Mucosa of stomach (tissue), 1 donor: ENCODE data around the gene SLC28A2.
A peak's percentile ranks its signal among the peaks of the same experiment; 100 is the strongest.
"Not testable (repeated sequence)": the region's sequence is repeated elsewhere in the genome, so short reads cannot be mapped to it uniquely, and the experiment has no call there.

Experiments used
- H3K27me3 ChIP-seq: one replicate; pipeline ENCODE4 v1.7.0; 2013; ENCODE audit warnings: mild to moderate bottlenecking, low read length; ENCODE audit not compliant: control insufficient read depth, insufficient read depth
- H3K36me3 ChIP-seq: one replicate; pipeline ENCODE4 v1.7.0; 2013; ENCODE audit warnings: low read length; ENCODE audit not compliant: control insufficient read depth, insufficient read depth
- H3K4me1 ChIP-seq: one replicate; pipeline ENCODE4 v1.7.0; 2013; ENCODE audit warnings: mild to moderate bottlenecking, low read length; ENCODE audit not compliant: control insufficient read depth, insufficient read depth
- H3K4me3 ChIP-seq: one replicate; pipeline ENCODE4 v1.7.0; 2013; ENCODE audit warnings: low read length
- H3K9ac ChIP-seq: one replicate; pipeline ENCODE4 v1.7.0; 2013; ENCODE audit warnings: mild to moderate bottlenecking, low read length, moderate library complexity
- H3K9me3 ChIP-seq: one replicate; pipeline ENCODE4 v1.7.0; 2013; ENCODE audit warnings: mild to moderate bottlenecking, low read length, moderate library complexity; ENCODE audit not compliant: control insufficient read depth
- donor health status: Pancreatic carcinoma.

SLC28A2 gene

GRCh38 chr15:45268135-45268534 lies 16.1 kb downstream of the SLC28A2 start:
- Histone ChIP-seq H3K4me1 (no peaks in the 10 kb centered on the region), H3K9me3 (no peaks in the 10 kb centered on the region), H3K27me3 (no peaks in the 10 kb centered on the region), H3K36me3 (no peaks in the 10 kb centered on the region), H3K4me3 (no peak overlapping the region), H3K9ac (no peak overlapping the region)

- Histone ChIP-seq H3K9me3 (no peaks in the 10 kb centered on the region), H3K27me3 (no peaks in the 10 kb centered on the region), H3K36me3 (no peaks in the 10 kb centered on the region), H3K9ac (no peak overlapping the region), H3K4me3 (no peak overlapping the region), H3K4me1 (peaks cover 4% of the 10 kb centered on the region)
Observed at GRCh38 chr15:45274636-45275380, 22.8 kb downstream of the SLC28A2 start.

DNA sequence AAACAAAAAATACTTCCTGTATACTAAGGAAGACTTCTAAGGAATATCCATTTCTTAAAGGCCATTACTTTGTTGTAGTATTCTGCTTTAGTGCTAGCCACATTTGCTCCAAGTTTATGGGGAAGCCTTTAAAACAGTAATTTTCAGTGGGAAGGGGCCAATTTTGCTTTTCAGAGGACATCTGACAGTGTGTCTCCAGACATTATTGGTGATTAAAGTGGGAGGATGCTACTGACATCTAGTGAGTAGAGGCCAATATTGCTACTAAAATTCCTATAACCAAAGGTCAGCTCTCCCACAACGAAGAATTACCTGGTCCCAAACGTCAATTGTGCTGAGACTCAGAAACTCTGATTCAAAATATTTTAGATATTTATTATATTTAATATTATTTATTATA lies 24.8 kb downstream of the SLC28A2 start:
- Histone ChIP-seq H3K4me3 (no peak overlapping the region), H3K9ac (no peak overlapping the region), H3K36me3 (no peaks in the 10 kb centered on the region), H3K27me3 (no peaks in the 10 kb centered on the region), H3K4me1 (peaks cover 9% of the 10 kb centered on the region), H3K9me3 (no peaks in the 10 kb centered on the region)

DNA sequence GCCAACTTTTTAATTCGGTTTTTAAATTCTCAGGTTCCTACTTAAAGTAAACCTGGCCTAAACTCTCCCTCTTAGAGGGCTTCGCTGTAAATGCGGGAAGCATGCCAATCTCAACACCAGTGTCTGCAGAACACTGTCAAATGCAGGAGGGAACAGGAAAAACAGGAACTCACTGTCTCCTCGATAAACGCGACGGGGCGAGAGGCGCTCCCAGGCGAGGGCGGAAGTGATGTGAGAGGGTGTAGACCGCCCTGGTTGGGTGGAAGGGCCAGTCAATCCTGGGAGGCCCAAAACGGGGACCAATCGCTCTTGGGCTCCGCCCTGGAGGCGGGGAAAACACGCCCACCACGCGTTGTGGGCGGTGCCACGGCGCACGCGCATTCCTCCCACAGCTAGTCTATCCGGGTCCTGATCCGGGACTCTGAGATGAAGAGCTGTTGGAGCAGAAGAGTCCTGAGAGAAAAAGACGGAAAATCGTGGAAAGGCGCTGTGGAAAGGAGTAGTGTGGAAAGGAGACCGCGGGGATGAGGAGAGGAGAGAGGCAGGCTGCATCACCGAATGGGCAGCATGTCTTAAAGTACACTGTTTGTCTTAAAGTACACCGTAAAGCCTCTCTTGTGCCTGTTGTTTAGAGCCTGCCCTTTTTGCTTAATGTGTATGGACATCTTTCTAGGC lies 27.1 kb downstream of the SLC28A2 start:
- Histone ChIP-seq H3K4me1 (peaks cover 9% of the 10 kb centered on the region), H3K9ac (peak overlapping the region; percentile 78), H3K9me3 (no peaks in the 10 kb centered on the region), H3K4me3 (peak overlapping the region; percentile 44), H3K27me3 (no peaks in the 10 kb centered on the region), H3K36me3 (no peaks in the 10 kb centered on the region)

GRCh38 chr15:45285413-45285812 lies 33.4 kb downstream of the SLC28A2 start:
- no peaks in the 10 kb centered on the region for H3K9me3 ChIP-seq
- no peaks in the 10 kb centered on the region for H3K36me3 ChIP-seq
- H3K4me3 ChIP-seq = no peak overlapping the region
- no peaks in the 10 kb centered on the region for H3K4me1 ChIP-seq
- H3K27me3 ChIP-seq = no peaks in the 10 kb centered on the region
- H3K9ac ChIP-seq = no peak overlapping the region

DNA sequence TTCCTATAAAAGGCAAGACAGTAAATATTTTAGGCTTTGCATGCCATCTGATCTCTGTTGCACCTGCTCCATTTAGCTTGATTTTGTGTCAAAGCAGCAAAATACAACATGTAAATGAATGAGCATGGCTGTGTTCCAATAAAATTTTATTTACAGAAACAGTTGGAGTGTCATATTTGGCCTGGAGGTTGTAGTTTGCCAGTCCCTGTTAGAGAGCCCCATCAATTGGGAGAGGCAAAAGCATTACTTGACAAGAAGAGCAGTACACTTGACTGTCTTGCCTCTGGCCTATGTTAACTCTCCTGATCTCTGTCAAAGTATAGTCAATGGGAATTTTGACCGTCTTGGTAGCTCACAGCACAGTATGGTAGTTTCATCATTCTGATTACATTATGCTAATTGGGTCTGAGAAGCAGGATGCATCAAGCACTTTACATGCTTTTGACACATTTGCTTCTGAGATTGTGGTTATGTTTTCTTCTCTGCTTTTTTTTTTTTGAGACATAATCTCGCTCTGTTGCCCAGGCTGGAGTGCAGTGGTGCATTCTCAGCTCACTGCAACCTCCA lies 35.4 kb downstream of the SLC28A2 start:
- Histone ChIP-seq H3K4me1 (no peaks in the 10 kb centered on the region), H3K4me3 (no peak overlapping the region), H3K36me3 (no peaks in the 10 kb centered on the region), H3K27me3 (no peaks in the 10 kb centered on the region), H3K9ac (no peak overlapping the region), H3K9me3 (no peaks in the 10 kb centered on the region)

DNA sequence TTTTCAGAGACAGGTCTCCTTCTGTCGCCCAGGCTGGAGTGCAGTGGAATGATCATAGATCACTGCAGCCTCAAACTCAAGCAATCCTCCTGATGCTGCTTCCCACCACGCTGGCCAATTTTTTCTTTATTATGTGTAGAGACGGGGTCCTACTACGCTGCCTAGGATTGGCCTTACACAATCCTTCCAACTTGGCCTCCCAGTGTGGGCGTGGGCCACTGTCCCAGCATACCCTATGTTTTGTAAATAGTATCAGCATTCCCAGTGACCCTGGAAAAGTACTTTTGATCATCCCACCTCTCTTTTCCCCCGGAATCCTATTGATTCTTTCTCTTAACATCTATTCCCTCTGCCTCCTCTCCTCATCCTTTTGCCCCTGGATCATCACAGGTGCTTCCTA lies 36.9 kb downstream of the SLC28A2 start:
- H3K36me3 ChIP-seq = no peaks in the 10 kb centered on the region
- H3K4me1 ChIP-seq = no peaks in the 10 kb centered on the region
- no peak overlapping the region for H3K9ac ChIP-seq
- no peaks in the 10 kb centered on the region for H3K9me3 ChIP-seq
- H3K27me3 ChIP-seq = no peaks in the 10 kb centered on the region
- no peak overlapping the region for H3K4me3 ChIP-seq

- no peaks in the 10 kb centered on the region for H3K27me3 ChIP-seq
- H3K9me3 ChIP-seq = no peaks in the 10 kb centered on the region
- no peak overlapping the region for H3K9ac ChIP-seq
Observed at GRCh38 chr15:45291822-45292582, 40.0 kb downstream of the SLC28A2 start.

DNA sequence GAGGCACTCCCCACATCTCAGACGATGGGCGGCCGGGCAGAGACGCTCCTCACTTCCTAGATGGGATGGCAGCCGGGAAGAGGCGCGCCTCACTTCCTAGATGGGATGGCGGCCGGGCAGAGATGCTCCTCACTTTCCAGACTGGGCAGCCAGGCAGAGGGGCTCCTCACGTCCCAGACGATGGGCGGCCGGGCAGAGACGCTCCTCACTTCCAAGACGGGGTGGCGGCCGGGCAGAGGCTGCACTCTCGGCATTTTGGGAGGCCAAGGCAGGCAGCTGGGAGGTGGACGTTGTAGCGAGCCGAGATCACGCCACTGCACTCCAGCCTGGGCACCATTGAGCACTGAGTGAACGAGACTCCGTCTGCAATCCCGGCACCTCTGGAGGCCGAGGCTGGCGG lies 41.3 kb downstream of the SLC28A2 start:
- H3K9ac ChIP-seq, H3K4me3 ChIP-seq, H3K9me3 ChIP-seq, H3K4me1 ChIP-seq, H3K27me3 ChIP-seq, H3K36me3 ChIP-seq: not testable (repeated sequence)

More at GRCh38 chr15:45291822-45292582, 40.0 kb downstream of the SLC28A2 start:
- Histone ChIP-seq H3K36me3 (no peaks in the 10 kb centered on the region), H3K4me3 (no peak overlapping the region), H3K4me1 (no peaks in the 10 kb centered on the region)

DNA sequence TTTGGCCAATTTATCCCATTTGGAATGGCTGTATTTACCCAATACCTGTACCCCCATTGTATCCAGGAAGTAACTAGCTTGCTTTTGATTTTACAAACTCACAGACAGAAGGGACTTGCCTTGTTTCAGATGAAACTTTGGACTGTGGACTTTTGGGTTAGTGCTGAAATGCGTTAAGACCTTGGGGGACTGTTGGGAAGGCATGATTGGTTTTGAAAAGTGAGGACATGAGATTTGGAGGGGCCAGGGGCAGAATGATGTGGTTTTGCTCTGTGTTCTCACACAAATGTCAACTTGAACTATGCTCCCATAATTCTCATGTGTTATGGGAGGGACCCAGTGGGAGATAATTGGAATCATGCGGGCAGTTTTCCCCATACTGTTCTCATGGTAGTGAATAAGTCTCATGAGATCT lies 46.9 kb downstream of the SLC28A2 start:
- H3K27me3 ChIP-seq, H3K9me3 ChIP-seq, H3K9ac ChIP-seq, H3K36me3 ChIP-seq, H3K4me1 ChIP-seq, H3K4me3 ChIP-seq: not testable (repeated sequence)

- H3K9ac ChIP-seq = no peak overlapping the region
- no peaks in the 10 kb centered on the region for H3K36me3 ChIP-seq
- H3K4me3 ChIP-seq = no peak overlapping the region
- no peaks in the 10 kb centered on the region for H3K9me3 ChIP-seq
- H3K27me3 ChIP-seq = no peaks in the 10 kb centered on the region
- no peaks in the 10 kb centered on the region for H3K4me1 ChIP-seq
Observed at GRCh38 chr15:45304711-45305110, 52.7 kb downstream of the SLC28A2 start.

DNA sequence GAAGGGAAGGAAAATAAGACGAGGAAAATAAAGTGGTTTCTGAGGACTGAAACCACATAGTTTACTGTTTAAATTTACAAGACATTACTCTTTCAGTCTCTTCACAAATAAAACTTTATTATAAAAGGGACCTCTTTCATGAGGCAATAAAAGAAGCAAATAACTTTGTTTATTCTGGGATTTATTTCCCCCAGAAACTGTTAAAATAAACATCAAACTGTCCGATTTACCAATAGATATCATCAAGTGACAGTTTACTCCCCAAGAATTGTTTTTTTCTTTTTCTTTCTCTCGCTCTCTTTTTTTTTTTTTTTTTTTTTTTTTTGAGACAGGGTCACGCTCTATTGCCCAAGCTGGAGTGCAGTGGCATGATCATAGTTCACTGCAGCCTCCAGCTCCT lies 54.1 kb downstream of the SLC28A2 start:
- no peaks in the 10 kb centered on the region for H3K9me3 ChIP-seq
- H3K4me1 ChIP-seq = peaks cover 9% of the 10 kb centered on the region
- H3K9ac ChIP-seq = no peak overlapping the region
- no peak overlapping the region for H3K4me3 ChIP-seq
- H3K36me3 ChIP-seq = no peaks in the 10 kb centered on the region
- no peaks in the 10 kb centered on the region for H3K27me3 ChIP-seq
